ENCODE data around the gene SLIT3.

- no peak for TF ChIP-seq EZH2 (IDR thresholded peaks at IDR 0.05)
- no peak for TF ChIP-seq POLR2AphosphoS5 (IDR thresholded peaks at IDR 0.05; ENCODE audit: borderline replicate concordance, low read depth, low read length)
Observed at GRCh38 chr5:168831383-168831782, 469.6 kb downstream of the SLIT3 start.

Data from SK-N-MC (cell line).